NCI-H146 (cell line): Measurements from ENCODE around the gene IL1RAP.

ENCODE experiments used
- DNase-seq: peaks from one replicate; lab custom pipeline; 2025; lab: John Stamatoyannopoulos, UW

The IL1RAP gene

DNA sequence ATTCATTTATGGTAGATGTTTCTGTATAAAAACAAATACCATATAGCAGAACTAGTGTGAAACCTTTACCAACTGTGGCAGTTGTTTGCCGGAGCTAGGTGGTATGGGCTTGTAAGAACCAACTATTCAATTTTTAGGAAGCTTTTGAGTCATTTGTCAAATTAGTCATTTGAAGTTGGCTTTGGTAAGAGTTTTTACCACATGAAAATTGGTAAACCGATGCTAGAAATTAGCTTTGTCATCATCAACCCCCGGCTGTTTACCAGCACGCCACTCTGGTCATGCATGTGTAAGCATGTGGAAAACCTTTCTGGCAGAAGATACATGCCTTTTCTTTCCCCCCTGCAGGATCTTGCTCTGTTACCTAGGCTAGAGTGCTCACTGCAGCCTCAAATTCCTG, 63.3 kb downstream of the IL1RAP start:
- no peak for DNase-seq

DNA sequence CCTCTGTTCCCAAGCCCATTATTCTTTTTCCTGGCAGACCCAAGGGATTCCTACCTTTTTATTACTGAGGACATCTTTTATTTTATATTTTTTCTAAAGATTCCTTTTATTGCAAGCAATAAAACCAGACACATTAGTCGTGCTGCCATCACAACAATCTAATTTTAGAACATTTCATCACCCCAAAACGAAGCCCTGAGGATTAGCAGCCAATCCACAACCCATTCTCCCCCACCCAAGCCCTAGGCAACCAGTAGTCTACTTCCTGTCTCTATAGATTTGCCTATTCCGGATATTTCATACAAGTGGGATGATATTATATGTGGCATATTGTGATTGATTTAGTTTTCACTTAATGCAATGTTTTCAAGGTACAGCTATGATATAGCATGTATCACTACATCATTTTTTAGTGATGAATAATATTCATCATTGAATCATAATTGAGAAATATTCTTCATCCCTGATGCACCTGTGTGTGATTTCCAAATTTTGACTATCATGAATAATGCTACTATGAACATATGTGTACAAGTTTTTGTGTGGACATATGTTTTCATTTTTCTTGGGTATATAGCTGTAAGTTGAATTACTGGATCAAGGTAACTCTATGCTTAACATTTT, 65.7 kb downstream of the IL1RAP start:
- no peak for DNase-seq

GRCh38 chr3:190580417-190580816, 66.5 kb downstream of the IL1RAP start:
- DNase-seq, result no peak

- no peak for DNase-seq
Observed at GRCh38 chr3:190581041-190581541, 67.2 kb downstream of the IL1RAP start.

DNA sequence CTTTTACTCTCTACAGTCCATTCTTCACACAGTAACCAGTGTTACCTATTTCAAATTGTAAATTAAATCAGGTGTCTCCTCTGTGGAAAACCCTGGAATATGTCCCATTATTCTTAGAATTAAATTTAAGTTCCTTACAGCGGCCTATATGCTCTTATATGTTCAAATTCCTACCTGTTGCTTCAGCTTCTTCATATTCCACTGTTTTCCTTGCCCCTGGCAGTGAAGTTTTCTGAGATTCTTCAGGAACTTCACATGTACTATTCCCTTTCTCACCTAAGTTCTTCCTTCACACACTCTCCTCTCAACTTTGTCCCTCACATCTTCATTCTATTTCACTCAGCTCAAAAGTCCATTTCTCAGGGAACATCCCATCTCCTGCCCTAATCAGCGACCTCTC, 68.8 kb downstream of the IL1RAP start:
- DNase-seq, result no peak

DNA sequence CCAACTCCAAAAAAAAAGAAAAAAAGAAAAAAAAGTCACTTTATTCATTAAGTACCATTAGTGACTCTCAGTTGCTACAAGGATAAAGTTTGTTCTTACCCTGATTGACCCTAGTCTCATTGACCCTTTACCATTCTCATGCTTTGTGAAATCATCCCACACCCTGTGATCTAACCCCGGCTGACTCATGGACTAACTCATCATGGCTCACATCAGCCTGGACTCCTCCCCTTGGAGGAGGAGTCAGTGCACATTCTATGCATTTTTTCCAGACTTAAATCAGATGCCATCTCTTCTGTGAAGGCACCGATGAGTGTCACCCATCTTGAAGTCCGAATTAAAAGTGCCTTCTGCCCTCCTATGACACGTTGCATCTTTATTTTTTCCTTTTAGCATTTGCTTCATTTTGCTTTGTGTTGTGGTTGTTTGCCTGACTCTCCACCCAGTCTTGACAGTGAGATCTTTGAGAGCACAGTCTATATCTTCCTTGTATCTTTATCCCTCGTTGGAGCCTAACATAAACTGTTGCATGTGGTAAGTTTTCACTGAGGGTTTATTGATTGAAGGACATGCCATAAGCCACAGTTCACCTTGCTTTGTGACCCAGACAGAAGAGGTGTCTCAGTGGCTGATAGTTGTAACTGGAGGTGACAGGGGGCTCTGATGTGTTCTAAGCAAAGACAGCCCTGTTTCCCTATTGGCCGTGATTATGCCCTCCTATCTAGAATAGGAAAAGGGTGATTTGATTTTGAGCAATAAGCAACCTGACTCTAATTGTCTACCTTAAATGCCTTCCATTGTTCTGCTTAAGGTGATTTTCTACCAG, 72.1 kb downstream of the IL1RAP start:
- peak; percentile 58 for DNase-seq

- DNase-seq, result no peak
Observed at GRCh38 chr3:190586631-190587011, 72.7 kb downstream of the IL1RAP start.

DNA sequence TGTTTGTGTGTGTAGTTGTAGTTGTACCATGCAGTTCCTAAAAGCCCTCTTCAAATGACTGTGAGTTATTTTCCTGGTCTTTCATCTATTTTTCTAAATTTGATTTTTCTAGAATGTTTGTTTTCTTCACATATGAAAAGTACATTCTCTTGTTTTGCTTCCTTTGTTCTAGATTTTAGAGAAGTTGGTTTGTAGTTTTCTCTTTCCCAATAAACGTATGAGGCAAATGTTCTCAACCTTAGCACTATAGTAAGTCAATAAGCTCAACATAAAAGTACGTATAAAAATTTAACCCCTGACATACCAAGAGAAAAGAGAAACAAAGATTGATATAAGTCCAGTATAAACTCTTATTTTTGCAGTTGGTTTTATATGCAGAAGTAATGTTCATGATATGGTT, 74.7 kb downstream of the IL1RAP start:
- no peak for DNase-seq

DNA sequence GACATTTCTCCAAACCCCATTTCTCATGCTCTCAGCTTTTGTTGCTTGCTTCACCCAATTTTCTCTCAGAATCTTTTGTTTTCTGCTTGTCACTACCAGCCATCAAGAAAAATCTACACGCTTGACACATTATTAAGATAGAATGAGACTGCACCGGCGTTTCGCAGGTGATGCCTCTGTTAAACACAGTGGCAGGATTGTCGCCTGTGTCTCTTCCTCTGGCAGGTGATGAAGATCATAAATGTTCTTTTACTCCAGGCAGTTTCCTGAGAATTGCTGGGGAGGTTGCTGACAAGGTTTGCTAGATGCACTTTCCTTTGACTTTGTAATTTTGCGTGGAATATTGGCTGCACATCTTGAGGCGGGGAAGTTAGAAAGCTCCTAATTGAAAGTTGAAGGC, 75.4 kb downstream of the IL1RAP start:
- no peak for DNase-seq

DNA sequence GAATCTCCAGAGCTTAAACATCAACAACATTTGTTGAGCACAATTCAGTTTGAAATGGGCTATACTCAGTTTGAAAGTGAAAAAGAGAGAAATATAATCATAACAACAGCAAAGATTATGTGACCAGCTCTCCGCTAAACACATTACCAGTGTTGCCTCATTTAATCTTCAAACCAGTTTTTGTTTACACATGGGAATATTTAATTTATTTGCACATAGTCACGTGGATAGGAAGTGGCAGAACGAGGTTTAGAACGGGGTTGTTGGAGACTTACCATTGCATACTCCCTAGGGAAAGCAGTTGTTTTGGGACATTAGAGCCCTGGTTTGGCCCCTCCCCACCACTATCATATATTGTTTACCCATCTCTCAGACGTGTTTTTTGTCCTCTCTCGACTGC, 77.2 kb downstream of the IL1RAP start:
- DNase-seq, result peak; percentile 28

- no peak for DNase-seq
Observed at GRCh38 chr3:190593075-190593474, 79.2 kb downstream of the IL1RAP start.

DNA sequence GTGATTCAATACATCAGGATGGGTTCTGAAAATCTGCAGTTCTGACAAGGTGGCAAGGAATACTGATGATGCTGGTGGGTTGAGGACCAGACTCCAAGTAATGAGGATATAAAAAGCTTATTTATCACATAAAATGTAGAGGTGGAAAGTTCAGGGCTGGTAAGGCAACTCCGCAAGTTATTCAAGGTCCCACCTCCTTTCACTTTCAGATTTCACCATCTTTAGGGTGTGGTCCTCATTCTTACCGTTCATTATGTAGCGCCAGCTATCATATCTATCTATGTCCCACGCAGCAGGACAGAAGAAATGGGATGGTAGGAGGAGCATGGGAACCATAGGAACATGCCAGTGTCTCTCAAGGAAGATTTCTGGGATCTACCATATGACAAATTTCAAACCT, 80.3 kb downstream of the IL1RAP start:
- no peak for DNase-seq

GRCh38 chr3:190595179-190595795, 81.4 kb downstream of the IL1RAP start:
- no peak for DNase-seq

DNA sequence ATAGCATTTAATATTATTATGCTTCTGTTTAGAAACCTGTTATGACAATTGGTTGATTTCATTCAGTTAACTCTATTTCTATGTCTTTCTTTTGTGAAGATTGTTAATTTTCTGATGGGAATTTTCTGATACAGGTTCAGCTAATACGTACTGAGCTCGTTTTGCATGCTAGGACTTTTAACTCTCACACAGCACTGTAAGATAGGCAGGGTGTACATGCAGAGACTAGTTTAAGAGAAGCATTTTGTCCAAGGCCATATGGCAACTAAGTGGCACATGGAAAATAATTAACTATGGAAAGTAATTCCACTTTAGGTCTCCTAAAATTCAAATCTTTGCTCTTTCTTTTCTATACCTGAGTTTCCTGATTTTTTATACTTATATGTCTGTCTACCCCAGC, 81.9 kb downstream of the IL1RAP start:
- no peak for DNase-seq

GRCh38 chr3:190596349-190597285, 82.7 kb downstream of the IL1RAP start:
- no peak for DNase-seq

DNA sequence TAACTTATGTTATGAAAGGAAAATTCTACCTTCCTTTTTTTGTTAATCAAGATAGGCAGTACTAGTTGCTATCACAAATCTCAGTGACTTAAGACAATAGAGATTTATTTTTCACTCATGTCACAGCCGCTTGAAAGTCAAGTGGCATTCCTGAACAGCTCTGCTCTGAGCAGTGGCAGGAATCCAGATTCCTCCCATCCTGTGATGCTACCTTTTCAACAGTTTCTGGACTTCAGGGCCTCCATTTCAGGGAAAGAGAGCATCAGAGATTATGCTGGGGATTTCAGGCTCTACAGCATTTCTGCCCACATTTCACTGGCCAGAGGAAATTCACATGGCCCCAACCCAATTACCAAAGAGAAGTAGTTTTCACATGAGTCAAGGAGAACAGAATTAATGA, 83.4 kb downstream of the IL1RAP start:
- no peak for DNase-seq

DNA sequence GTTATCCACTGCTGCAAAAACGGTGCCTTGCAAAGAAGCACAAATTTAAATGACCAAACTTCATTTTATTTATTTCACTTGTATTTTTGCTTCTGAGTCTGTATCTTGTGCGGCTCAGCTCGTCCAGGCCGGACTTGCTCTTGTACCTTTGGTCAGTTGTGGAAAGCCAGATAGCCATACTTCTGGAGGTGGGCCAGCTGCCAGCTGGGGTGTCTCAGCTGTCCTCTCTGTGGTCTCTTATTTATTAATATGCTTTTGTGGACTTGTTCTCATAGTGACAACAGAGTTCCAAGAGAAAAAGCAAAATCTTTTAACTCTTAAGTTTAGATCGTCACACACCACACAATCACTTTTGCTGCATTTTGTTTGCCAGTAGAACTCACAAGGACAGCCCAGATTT, 87.7 kb downstream of the IL1RAP start:
- DNase-seq, result no peak

DNA sequence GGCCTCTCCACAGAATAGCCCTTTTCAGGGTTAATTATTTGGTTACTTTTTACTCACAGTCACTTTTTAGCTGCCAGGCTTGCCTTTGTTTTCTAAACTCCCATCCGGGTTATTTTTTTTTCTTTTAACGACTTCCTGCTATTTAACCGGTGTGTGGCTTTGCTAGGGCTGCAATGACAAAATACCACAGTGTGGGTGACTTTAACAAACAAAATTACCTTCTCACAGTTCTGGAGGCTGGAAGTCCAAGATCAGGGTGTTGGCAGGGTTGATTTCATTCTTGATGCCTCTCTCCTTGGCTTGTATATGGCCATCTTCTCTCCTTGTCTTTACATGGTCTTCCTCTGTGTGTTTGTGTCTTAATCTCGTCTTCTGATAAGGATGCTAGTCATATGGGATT, 91.5 kb downstream of the IL1RAP start:
- DNase-seq, result no peak

GRCh38 chr3:190606596-190606995, 92.7 kb downstream of the IL1RAP start:
- DNase-seq, result no peak

GRCh38 chr3:190607021-190607420, 93.1 kb downstream of the IL1RAP start:
- no peak for DNase-seq

- DNase-seq, result no peak
Observed at GRCh38 chr3:190608850-190609589, 95.1 kb downstream of the IL1RAP start.
